Astrocyte (in vitro differentiated cells and primary cell): Measurements from ENCODE around the gene AHDC1. TPM values are rescaled to one million over a fixed set of nuclear protein-coding genes. Genes with fewer than 3 reads are reported as not detected.
A peak's percentile ranks its signal among the peaks of the same experiment; 100 is the strongest.

ENCODE experiments used
- DNase-seq: peaks from one replicate; pipeline ENCODE4 v3.0.0-alpha.2; 2010; ENCODE audit warnings: low read depth
- FAIRE-seq: peaks from 2 replicates; lab custom pipeline; 2011; peaks lifted over from hg19 to GRCh38; lab: Jason Lieb, UNC
- H2AFZ ChIP-seq: 2 replicates; pipeline ENCODE4 v1.6.0; 2012; ENCODE audit warnings: low read depth, low read length, inconsistent platforms
- H3K27ac ChIP-seq: 2 replicates; pipeline ENCODE4 v1.5.1; 2011; ENCODE audit warnings: low read depth, low read length, inconsistent platforms
- H3K27me3 ChIP-seq: 2 replicates; pipeline ENCODE4 v1.6.0; 2011; ENCODE audit warnings: low read length, inconsistent platforms; ENCODE audit not compliant: insufficient read depth
- H3K36me3 ChIP-seq: 2 replicates; pipeline ENCODE4 v1.5.1; 2011; ENCODE audit warnings: low read length, inconsistent platforms; ENCODE audit not compliant: insufficient read depth
- H3K4me1 ChIP-seq: 2 replicates; pipeline ENCODE4 v1.5.1; 2011; ENCODE audit warnings: low read length, inconsistent platforms; ENCODE audit not compliant: insufficient read depth
- H3K4me2 ChIP-seq: 2 replicates; pipeline ENCODE4 v1.6.0; 2012; ENCODE audit warnings: low read length, inconsistent platforms
- H3K4me3 ChIP-seq: 2 replicates; pipeline ENCODE4 v1.5.1; 2011; ENCODE audit warnings: low read depth, mild to moderate bottlenecking, low read length, inconsistent platforms; ENCODE audit not compliant: insufficient read depth
- H3K79me2 ChIP-seq: 2 replicates; pipeline ENCODE4 v1.6.0; 2012; ENCODE audit warnings: mild to moderate bottlenecking, low read length, inconsistent platforms; ENCODE audit not compliant: insufficient read depth
- H3K9ac ChIP-seq: 2 replicates; pipeline ENCODE4 v1.6.0; 2012; ENCODE audit warnings: mild to moderate bottlenecking, low read length, inconsistent platforms
- H3K9me3 ChIP-seq: 2 replicates; pipeline ENCODE4 v1.5.1; 2012; ENCODE audit warnings: low read depth, mild to moderate bottlenecking, low read length, inconsistent platforms; ENCODE audit not compliant: insufficient read depth
- H4K20me1 ChIP-seq: 2 replicates; pipeline ENCODE4 v1.6.0; 2012; ENCODE audit warnings: low read length, inconsistent platforms; ENCODE audit not compliant: insufficient read depth
- H3K27ac Mint-ChIP-seq: one replicate; pipeline ENCODE4 v1.8.0; 2021; ENCODE audit warnings: mild to moderate bottlenecking, mixed read lengths; ENCODE audit not compliant: unreplicated experiment
- H3K27me3 Mint-ChIP-seq: one replicate; pipeline ENCODE4 v1.8.0; 2021; ENCODE audit warnings: low read depth, mixed read lengths; ENCODE audit not compliant: unreplicated experiment
- H3K36me3 Mint-ChIP-seq: one replicate; pipeline ENCODE4 v1.8.0; 2021; ENCODE audit warnings: low read depth, mixed read lengths; ENCODE audit not compliant: unreplicated experiment
- H3K4me1 Mint-ChIP-seq: one replicate; pipeline ENCODE4 v1.8.0; 2021; ENCODE audit warnings: low read depth, mixed read lengths; ENCODE audit not compliant: unreplicated experiment
- H3K4me3 Mint-ChIP-seq: one replicate; pipeline ENCODE4 v1.8.0; 2021; ENCODE audit warnings: mild to moderate bottlenecking, moderate library complexity, mixed read lengths; ENCODE audit not compliant: unreplicated experiment
- H3K9me3 Mint-ChIP-seq: one replicate; pipeline ENCODE4 v1.8.0; 2021; ENCODE audit warnings: mild to moderate bottlenecking, mixed read lengths; ENCODE audit not compliant: unreplicated experiment
- CTCF ChIP-seq: IDR thresholded peaks from 2 replicates; pipeline ENCODE4 v1.5.1; 2011; ENCODE audit warnings: low read depth, mild to moderate bottlenecking, inconsistent platforms, low read length, moderate library complexity; ENCODE audit not compliant: insufficient read depth
- EZH2 ChIP-seq: IDR thresholded peaks from 2 replicates; pipeline ENCODE4 v1.6.1; 2012; ENCODE audit warnings: mild to moderate bottlenecking, low read length, inconsistent platforms; ENCODE audit not compliant: insufficient read depth
- total RNA-seq: library from RNA; stranded (reverse); gene quantifications from 2 replicates; pipeline ENCODE4 v1.2.1, GENCODE V29; 2021

The AHDC1 gene
- total RNA-seq, 1 donor from 2014 or later: 75.7 TPM

- Histone ChIP-seq H4K20me1 (no peaks in the 10 kb centered on the region), H3K27me3 (no peaks in the 10 kb centered on the region), H3K9ac (no peak overlapping the region), H3K27ac (no peak overlapping the region), H3K9me3 (no peaks in the 10 kb centered on the region), H3K4me3 (no peak overlapping the region), H3K4me1 (peaks cover 8% of the 10 kb centered on the region), H3K4me2 (no peak overlapping the region), H3K36me3 (no peaks in the 10 kb centered on the region), H2AFZ (no peak overlapping the region), H3K79me2 (no peaks in the 10 kb centered on the region)
- DNase-seq (no peak), FAIRE-seq (no peak)
- no peak for TF ChIP-seq CTCF
- TF ChIP-seq EZH2: no peak
- peaks cover 12% of the 10 kb centered on the region for H3K4me1 Mint-ChIP-seq
- H3K27ac Mint-ChIP-seq: peak overlapping the region; percentile 77
- no peaks in the 10 kb centered on the region for H3K9me3 Mint-ChIP-seq
- no peak overlapping the region for H3K4me3 Mint-ChIP-seq
- peaks cover 6% of the 10 kb centered on the region for H3K27me3 Mint-ChIP-seq
- H3K36me3 Mint-ChIP-seq: no peaks in the 10 kb centered on the region
Measured at GRCh38 chr1:27509127-27510080, 94.5 kb downstream of the AHDC1 start.

- Histone ChIP-seq H3K79me2 (no peaks in the 10 kb centered on the region), H3K9me3 (no peaks in the 10 kb centered on the region), H3K4me3 (no peak overlapping the region), H3K9ac (no peak overlapping the region), H3K27ac (no peak overlapping the region), H3K4me2 (no peak overlapping the region), H2AFZ (no peak overlapping the region), H3K4me1 (peaks cover 15% of the 10 kb centered on the region), H4K20me1 (no peaks in the 10 kb centered on the region), H3K27me3 (no peaks in the 10 kb centered on the region), H3K36me3 (no peaks in the 10 kb centered on the region)
- FAIRE-seq: no peak
- Mint-ChIP-seq H3K9me3 (no peaks in the 10 kb centered on the region), H3K4me1 (peaks cover 19% of the 10 kb centered on the region), H3K27ac (no peak overlapping the region), H3K4me3 (no peak overlapping the region), H3K36me3 (no peaks in the 10 kb centered on the region), H3K27me3 (peaks cover 5% of the 10 kb centered on the region)
- no peak for DNase-seq
- no peak for TF ChIP-seq CTCF
- TF ChIP-seq EZH2: no peak
Measured at GRCh38 chr1:27507960-27508665, 95.8 kb downstream of the AHDC1 start.
